H1 (cell line): ENCODE results near the gene TRABD2A. TPM values are rescaled to one million over a fixed set of nuclear protein-coding genes. Genes with fewer than 3 reads are reported as not detected.

ENCODE experiments used
- CTCF ChIA-PET: fragments of 300-600 bp; sonication (Branson Sonifier 250); formaldehyde crosslinking; loops from one replicate; lab custom pipeline; 2021; ENCODE audit not compliant: partially characterized antibody; lab: Charles Lee
- POLR2A ChIA-PET: fragments of 300-600 bp; sonication (Branson Sonifier 250); formaldehyde crosslinking; loops from one replicate; lab custom pipeline; 2021; ENCODE audit warnings: inconsistent platforms; ENCODE audit not compliant: partially characterized antibody; lab: Charles Lee
- DNase-seq, 2 experiments: peaks; one replicate each; pipeline versions ENCODE4 v3.0.0 to v3.0.0-alpha.2; 2010 to 2022; ENCODE audit warnings: low spot score in 2 of 2, low read depth in 1 of 2, mixed read lengths in 1 of 2
- FAIRE-seq: peaks from 2 replicates; lab custom pipeline; 2011; peaks lifted over from hg19 to GRCh38; lab: Jason Lieb, UNC
- H2AFZ ChIP-seq: 2 replicates; pipeline ENCODE4 v1.8.1; 2012; ENCODE audit warnings: low read length, inconsistent platforms
- H2AK5ac ChIP-seq: 2 replicates; pipeline ENCODE4 v1.6.1; 2013; ENCODE audit warnings: low read depth, low read length
- H2BK120ac ChIP-seq: replicated peaks from 2 replicates; pipeline ENCODE3; 2013; ENCODE audit warnings: low read depth, low read length, inconsistent platforms
- H2BK12ac ChIP-seq: 2 replicates; pipeline ENCODE4 v1.6.1; 2013; ENCODE audit warnings: low read depth, low read length
- H2BK15ac ChIP-seq: 2 replicates; pipeline ENCODE4 v1.6.1; 2013; ENCODE audit warnings: low read length
- H2BK20ac ChIP-seq: 2 replicates; pipeline ENCODE4 v1.6.1; 2013; ENCODE audit warnings: low read length
- H2BK5ac ChIP-seq: 2 replicates; pipeline ENCODE4 v1.6.1; 2013; ENCODE audit warnings: low read depth, low read length
- H3K14ac ChIP-seq: 2 replicates; pipeline ENCODE4 v1.6.1; 2013; ENCODE audit warnings: inconsistent platforms; ENCODE audit not compliant: insufficient read length
- H3K18ac ChIP-seq: 2 replicates; pipeline ENCODE4 v1.6.1; 2013; ENCODE audit warnings: low read length; ENCODE audit errors: extremely low read depth
- H3K23ac ChIP-seq: 2 replicates; pipeline ENCODE4 v1.6.1; 2013; ENCODE audit warnings: inconsistent platforms; ENCODE audit not compliant: insufficient read length
- H3K23me2 ChIP-seq: 2 replicates; pipeline ENCODE4 v1.6.1; 2013; ENCODE audit warnings: low read depth, low read length
- H3K27ac ChIP-seq: 2 replicates; pipeline ENCODE4 v1.6.1; 2011; ENCODE audit warnings: low read depth, low read length, inconsistent platforms
- H3K27me3 ChIP-seq, 4 experiments: replicated peaks in 1 of 4; 1 replicate in 1 of 4; 2 replicates in 3 of 4; pipeline versions ENCODE4 v1.6.1 to v1.8.1; 2011 to 2013; ENCODE audit warnings: low read length in 3 of 4, mild to moderate bottlenecking in 3 of 4, inconsistent platforms in 2 of 4, mixed read lengths in 2 of 4, moderate library complexity in 1 of 4; ENCODE audit not compliant: control insufficient read depth in 3 of 4, insufficient read depth in 3 of 4; ENCODE audit errors: extremely low read depth in 1 of 4
- H3K36me3 ChIP-seq, 4 experiments: 2 replicates each; pipeline versions ENCODE4 v1.6.1 to v1.8.1; 2011 to 2013; ENCODE audit warnings: mild to moderate bottlenecking in 4 of 4, low read length in 3 of 4, moderate library complexity in 2 of 4, control low read depth in 1 of 4, inconsistent platforms in 1 of 4; ENCODE audit not compliant: insufficient read depth in 4 of 4, control insufficient read depth in 2 of 4
- H3K4ac ChIP-seq: replicated peaks from 2 replicates; pipeline ENCODE3; 2013; ENCODE audit warnings: low read length, low read depth, mixed read lengths, inconsistent platforms; ENCODE audit not compliant: insufficient read length
- H3K4me1 ChIP-seq, 4 experiments: replicated peaks in 1 of 4; 1 replicate in 1 of 4; 2 replicates in 3 of 4; pipeline versions ENCODE4 v1.6.1 to v1.8.1; 2011 to 2013; ENCODE audit warnings: low read length in 3 of 4, inconsistent platforms in 2 of 4, mixed read lengths in 1 of 4; ENCODE audit not compliant: insufficient read depth in 4 of 4, control insufficient read depth in 3 of 4
- H3K4me2 ChIP-seq, 2 experiments: 2 replicates each; pipeline versions ENCODE4 v1.6.1 to v1.8.1; 2011 to 2013; ENCODE audit warnings: low read depth in 2 of 2, low read length in 2 of 2, control low read depth in 1 of 2, inconsistent platforms in 1 of 2, mild to moderate bottlenecking in 1 of 2; ENCODE audit not compliant: insufficient read depth in 1 of 2
- H3K4me3 ChIP-seq, 4 experiments: fragments of 200-600, 300-600 bp in 1 of 4; sonication (generic), shearing (Covaris generic), sonication (Bioruptor Twin) in 1 of 4; 2 replicates each; pipeline versions ENCODE4 v1.5.1 to v1.8.1; 2011 to 2016; ENCODE audit warnings: low read length in 4 of 4, low read depth in 3 of 4, control low read depth in 2 of 4, inconsistent platforms in 2 of 4, mild to moderate bottlenecking in 2 of 4, mixed read lengths in 1 of 4, moderate library complexity in 1 of 4; ENCODE audit not compliant: insufficient read depth in 2 of 4; ENCODE audit errors: extremely low read depth in 1 of 4
- H3K56ac ChIP-seq: replicated peaks from 2 replicates; pipeline ENCODE3; 2013; ENCODE audit warnings: low read depth, mild to moderate bottlenecking, mixed read lengths, low read length, inconsistent platforms; ENCODE audit not compliant: insufficient read length
- H3K79me1 ChIP-seq: 2 replicates; pipeline ENCODE4 v1.6.1; 2013; ENCODE audit warnings: low read depth, low read length, control low read depth
- H3K79me2 ChIP-seq, 2 experiments: 2 replicates each; pipeline versions ENCODE4 v1.6.1 to v1.8.1; 2012 to 2013; ENCODE audit warnings: low read length in 2 of 2, mild to moderate bottlenecking in 2 of 2, inconsistent platforms in 1 of 2; ENCODE audit not compliant: insufficient read depth in 2 of 2, control insufficient read depth in 1 of 2
- H3K9ac ChIP-seq, 4 experiments: replicated peaks in 1 of 4; 1 replicate in 1 of 4; 2 replicates in 3 of 4; pipeline versions ENCODE4 v1.6.1 to v1.8.1; 2011 to 2013; ENCODE audit warnings: low read depth in 3 of 4, low read length in 3 of 4, control low read depth in 2 of 4, mild to moderate bottlenecking in 2 of 4, moderate library complexity in 2 of 4, inconsistent platforms in 1 of 4; ENCODE audit errors: extremely low read depth in 1 of 4
- H3K9me3 ChIP-seq, 2 experiments: 2 replicates each; pipeline versions ENCODE4 v1.6.1 to v1.8.1; 2012 to 2013; ENCODE audit warnings: mild to moderate bottlenecking in 2 of 2, moderate library complexity in 2 of 2, control low read depth in 1 of 2, inconsistent platforms in 1 of 2, low read depth in 1 of 2, low read length in 1 of 2, mixed read lengths in 1 of 2; ENCODE audit not compliant: insufficient read depth in 2 of 2
- H4K20me1 ChIP-seq, 2 experiments: replicated peaks in 1 of 2; 2 replicates each; pipeline versions ENCODE3 to v1.8.1; 2011 to 2013; ENCODE audit warnings: inconsistent platforms in 2 of 2, low read length in 2 of 2, mild to moderate bottlenecking in 1 of 2; ENCODE audit not compliant: insufficient read depth in 2 of 2, control insufficient read depth in 1 of 2
- H4K5ac ChIP-seq: 2 replicates; pipeline ENCODE4 v1.6.1; 2013; ENCODE audit warnings: low read length, low read depth, mixed read lengths, inconsistent platforms; ENCODE audit not compliant: insufficient read length
- H4K8ac ChIP-seq: 2 replicates; pipeline ENCODE4 v1.8.0; 2013; ENCODE audit warnings: mild to moderate bottlenecking, moderate library complexity, low read length, inconsistent platforms; ENCODE audit not compliant: insufficient read depth; ENCODE audit errors: extremely low read depth
- H4K91ac ChIP-seq: replicated peaks from 2 replicates; pipeline ENCODE3; 2013; ENCODE audit warnings: low read length, mixed read lengths, inconsistent platforms; ENCODE audit not compliant: insufficient read length
- ATF2 ChIP-seq: IDR thresholded peaks from 2 replicates; pipeline ENCODE4 v1.6.1; 2012; ENCODE audit warnings: low read length, inconsistent platforms
- CBX8 ChIP-seq: fragments of 300-800, 300-1000 bp; sonication (generic); IDR thresholded peaks from 2 replicates; pipeline ENCODE4 v1.7.1; 2016; ENCODE audit warnings: low read depth, low read length, borderline replicate concordance
- CEBPB ChIP-seq: IDR thresholded peaks from 2 replicates; pipeline ENCODE4 v1.6.1; 2012; ENCODE audit warnings: low read depth, low read length
- CHD1 ChIP-seq: IDR thresholded peaks from 2 replicates; pipeline ENCODE4 v1.6.1; 2012; ENCODE audit warnings: low read depth, low read length, improper control_type of control experiment
- E2F6 ChIP-seq: IDR thresholded peaks from 2 replicates; pipeline ENCODE4 v1.6.1; 2012; ENCODE audit warnings: inconsistent platforms
- GTF2F1 ChIP-seq: IDR thresholded peaks from 2 replicates; pipeline ENCODE4 v1.6.1; 2012; ENCODE audit warnings: low read depth, low read length, improper control_type of control experiment, borderline replicate concordance
- MAFK ChIP-seq: IDR thresholded peaks from 2 replicates; pipeline ENCODE4 v1.6.1; 2012; ENCODE audit warnings: low read depth, mild to moderate bottlenecking, improper control_type of control experiment, low read length
- SAP30 ChIP-seq: fragments of 300-600 bp; sonication (generic); IDR thresholded peaks from 2 replicates; pipeline ENCODE4 v1.7.1; 2012; ENCODE audit warnings: low read length, moderate library complexity, mild to moderate bottlenecking, inconsistent platforms; ENCODE audit not compliant: insufficient read depth, insufficient replicate concordance
- TBP ChIP-seq: IDR thresholded peaks from 2 replicates; pipeline ENCODE4 v1.6.1; 2011; ENCODE audit warnings: low read depth, low read length, improper control_type of control experiment
- TEAD4 ChIP-seq: IDR thresholded peaks from 2 replicates; pipeline ENCODE4 v1.6.1; 2012; ENCODE audit warnings: low read depth, low read length, inconsistent platforms, mixed read lengths
- YY1 ChIP-seq: IDR thresholded peaks from 2 replicates; pipeline ENCODE4 v1.6.1; 2011; ENCODE audit warnings: low read depth, mild to moderate bottlenecking, low read length
- WGBS, 2 experiments: shearing (Covaris generic) in 1 of 2; methylation state at CpG; one replicate each; pipeline versions ENCODE4 v1.1.6 to v1.1.7; 2013 to 2015; ENCODE audit warnings: low lambda C conversion rate in 2 of 2, mixed read lengths in 2 of 2, inconsistent platforms in 1 of 2, low coverage in 1 of 2, missing lambda C conversion rate in 1 of 2; ENCODE audit not compliant: insufficient replicate concordance in 2 of 2, insufficient coverage in 1 of 2, insufficient read length in 1 of 2; ENCODE audit errors: extremely low coverage in 1 of 2, missing lambda C conversion rate in 1 of 2; 5-methylcytosine and 5-hydroxymethylcytosine counted together
- polyA plus RNA-seq, 7 experiments: library from polyadenylated mRNA; depleted of rRNA in 3 of 7; stranded (reverse) in 5 of 7; unstranded in 2 of 7; fragments of >200 nt in 5 of 7; fragments of 200-250 nt in 2 of 7; gene quantifications; 1 replicate in 5 of 7; 2 replicates in 1 of 7; 4 replicates in 1 of 7; pipeline versions ENCODE4 v1.2.1 to v1.2.3, GENCODE V29; 2011 to 2013; ENCODE audit warnings: missing spikeins in 2 of 7, mixed read lengths in 2 of 7
- total RNA-seq: library from RNA; stranded (reverse); fragmentation: NEBNext Ultra II Directional; extraction: Animal tissue kit (Norgen Biotek cat#: 25700); gene quantifications from 2 replicates; pipeline ENCODE4 v1.2.1, GENCODE V29; 2021

TRABD2A gene
- total and polyA plus RNA-seq, 2 of the 8 experiments (the other 6 are each of a cell fraction or from before 2014, with no cell fraction given): 17.3 to 18.6 TPM

- Histone ChIP-seq H2AFZ (no peak overlapping the region), H2AK5ac (no peak overlapping the region), H2BK120ac (no peak overlapping the region), H3K4me3 (no peak overlapping the region), H3K56ac (no peak overlapping the region), H2BK5ac (no peak overlapping the region), H3K27me3 (no peaks in the 10 kb centered on the region), H2BK20ac (no peak overlapping the region), H3K4ac (no peak overlapping the region), H2BK12ac (no peak overlapping the region), H4K91ac (no peak overlapping the region), H3K18ac (no peak overlapping the region), H3K9ac (no peak overlapping the region), H3K23ac (no peak overlapping the region), H3K36me3 (no peaks in the 10 kb centered on the region), H4K20me1 (no peaks in the 10 kb centered on the region), H3K14ac (no peak overlapping the region), H3K79me1 (no peaks in the 10 kb centered on the region), H3K4me1 (peaks cover 0 to 3% (median 2%) of the 10 kb centered on the region in 4 experiments; a peak in 3 of 7 replicates), H3K4me2 (no peak overlapping the region), H4K5ac (no peak overlapping the region), H3K23me2 (no peaks in the 10 kb centered on the region), H4K8ac (no peak overlapping the region), H3K9me3 (no peaks in the 10 kb centered on the region), H3K27ac (no peak overlapping the region), H3K79me2 (no peaks in the 10 kb centered on the region), H2BK15ac (no peak overlapping the region)
- WGBS, 2 experiments: 100% methylated on average over 1 of the region's 1 CpG; no CpG with 5 or more reads in 1 of the 2 experiments
- FAIRE-seq (no peak), DNase-seq (no peak)
- ChIA-PET CTCF (no interaction called here), POLR2A (no interaction called here)
- no peak for TF ChIP-seq CHD1
- TF ChIP-seq CBX8: no peak
- TF ChIP-seq GTF2F1: no peak
- TF ChIP-seq SAP30: no peak
- TF ChIP-seq ATF2: no peak
- TF ChIP-seq MAFK: no peak
- TF ChIP-seq TEAD4: no peak
- TF ChIP-seq E2F6: no peak
- no peak for TF ChIP-seq CEBPB
- no peak for TF ChIP-seq YY1
- TF ChIP-seq TBP: no peak
Observed at GRCh38 chr2:84782717-84783442, 98.0 kb downstream of the TRABD2A start.
